ENCODE results near the gene PIAS4. TPM values are rescaled to one million over a fixed set of nuclear protein-coding genes. Genes with fewer than 3 reads are reported as not detected.

PIAS4 gene
- total RNA-seq, 1 donor from 2014 or later = 39.8 TPM

DNA sequence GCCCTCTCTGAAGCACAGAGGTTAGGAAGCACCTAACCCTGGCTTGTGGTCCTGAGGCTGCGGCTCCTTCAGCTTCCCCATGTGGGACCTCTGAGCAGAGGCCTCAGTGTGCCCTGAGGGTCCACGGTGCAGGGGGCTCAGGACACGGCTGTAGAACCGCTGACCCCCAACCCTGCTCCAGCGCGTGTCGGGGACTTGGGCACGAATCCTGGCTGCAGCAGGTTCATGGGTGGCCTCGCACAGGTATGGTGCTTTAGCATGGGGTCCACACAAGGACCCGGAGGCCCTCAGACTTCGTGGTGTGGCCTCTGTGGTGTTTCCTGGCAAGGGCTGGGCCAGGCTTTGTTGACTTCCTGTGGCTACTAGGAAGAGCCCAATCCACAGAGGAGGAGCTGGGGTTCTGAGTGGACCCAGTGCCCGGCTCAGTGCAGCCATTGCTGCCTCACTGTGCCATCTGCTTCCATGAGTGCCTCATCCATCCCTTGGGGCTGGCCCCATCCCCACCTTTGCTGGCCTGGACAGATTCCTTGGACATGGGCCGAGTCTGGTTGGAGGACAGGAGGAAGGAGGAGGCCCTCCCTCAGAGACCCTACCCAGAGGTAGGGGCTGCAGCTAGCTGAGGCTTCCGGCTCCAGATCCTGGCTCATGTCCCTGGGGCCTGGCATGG is 34.7 kb downstream of the PIAS4 start:
- no peak overlapping the region for H3K4me3 Mint-ChIP-seq
- H3K4me1 Mint-ChIP-seq (ENCODE audit: unreplicated experiment) = no peaks in the 10 kb centered on the region
- H3K36me3 Mint-ChIP-seq = peaks cover 9% of the 10 kb centered on the region
- H3K9me3 Mint-ChIP-seq = no peaks in the 10 kb centered on the region
- no peak for DNase-seq (ENCODE audit: extremely low spot score, unreplicated experiment)
- H3K27me3 Mint-ChIP-seq = no peaks in the 10 kb centered on the region
- H3K27ac Mint-ChIP-seq = no peak overlapping the region
- no peak for TF ChIP-seq CTCF (conservative IDR thresholded peaks at IDR 0.05)

DNA sequence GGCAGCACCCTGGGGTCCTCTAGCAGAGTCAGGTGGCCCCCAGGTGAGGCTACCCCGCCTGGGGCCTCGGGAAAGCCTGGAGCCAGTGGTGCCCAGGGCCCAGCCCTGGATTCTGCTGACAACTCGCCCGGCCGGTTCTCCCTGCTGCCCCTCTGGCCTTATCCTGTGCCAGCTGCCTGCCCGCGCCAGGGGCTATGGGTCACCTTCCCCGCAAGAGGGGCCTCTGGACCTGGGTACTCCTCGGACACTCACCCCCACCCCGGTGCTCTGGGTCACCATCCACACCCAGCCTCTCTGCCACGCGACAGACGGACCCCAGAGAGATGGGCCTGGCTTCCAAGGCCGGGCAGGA is 35.2 kb downstream of the PIAS4 start:
- TF ChIP-seq CTCF (conservative IDR thresholded peaks at IDR 0.05) = no peak
- Mint-ChIP-seq H3K27me3 (no peaks in the 10 kb centered on the region), H3K4me1 (ENCODE audit: unreplicated experiment) (no peaks in the 10 kb centered on the region), H3K9me3 (no peaks in the 10 kb centered on the region), H3K36me3 (peaks cover 9% of the 10 kb centered on the region), H3K27ac (peak overlapping the region; percentile 61), H3K4me3 (no peak overlapping the region)
- no peak for DNase-seq (ENCODE audit: extremely low spot score, unreplicated experiment)

- TF ChIP-seq CTCF (conservative IDR thresholded peaks at IDR 0.05) = no peak
- Mint-ChIP-seq H3K27ac (no peak overlapping the region), H3K36me3 (peaks cover 9% of the 10 kb centered on the region), H3K9me3 (no peaks in the 10 kb centered on the region), H3K4me1 (ENCODE audit: unreplicated experiment) (no peaks in the 10 kb centered on the region), H3K4me3 (no peak overlapping the region), H3K27me3 (no peaks in the 10 kb centered on the region)
- no peak for DNase-seq (ENCODE audit: extremely low spot score, unreplicated experiment)
Observed at GRCh38 chr19:4043401-4043800, 35.9 kb downstream of the PIAS4 start.

DNA sequence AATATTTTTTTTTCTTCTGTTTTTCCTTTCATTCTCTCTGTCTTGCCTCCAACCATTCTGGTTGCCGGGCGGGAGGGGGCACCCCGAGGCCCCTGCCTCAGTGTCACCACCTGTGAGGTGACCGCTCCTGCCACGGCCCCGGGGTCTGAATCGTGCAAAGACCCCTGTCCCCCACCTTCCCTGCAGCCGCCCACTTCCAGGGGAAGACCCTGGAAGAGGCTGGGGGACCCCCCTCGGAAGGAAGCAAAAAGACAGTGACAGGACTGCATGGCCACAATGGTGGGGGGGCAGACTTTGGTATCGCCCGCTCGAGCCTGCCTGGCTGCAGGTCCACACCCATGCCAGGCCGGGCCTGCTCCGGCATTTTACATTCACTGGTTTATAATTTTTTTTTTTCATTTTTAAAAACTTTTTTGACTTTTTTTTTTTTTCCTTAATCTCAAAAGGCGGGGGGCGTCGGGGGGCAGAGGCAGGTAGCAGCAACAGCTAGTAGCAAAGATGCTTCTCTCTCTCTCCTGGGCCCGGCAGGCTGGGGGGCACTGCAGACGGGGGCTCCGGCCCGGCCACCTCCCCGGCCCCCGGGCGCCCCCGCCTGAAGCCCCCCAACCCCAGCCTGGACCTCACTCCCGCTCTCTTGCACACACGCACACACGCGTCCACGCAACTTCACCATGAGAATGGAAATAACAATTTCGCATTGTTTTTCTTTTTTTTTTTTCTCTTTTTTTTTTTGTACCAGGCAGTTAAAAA is 36.6 kb downstream of the PIAS4 start:
- H3K36me3 Mint-ChIP-seq = peaks cover 9% of the 10 kb centered on the region
- DNase-seq (ENCODE audit: extremely low spot score, unreplicated experiment) = no peak

GRCh38 chr19:4044990-4045465 is 37.5 kb downstream of the PIAS4 start:
- H3K9me3 Mint-ChIP-seq = no peaks in the 10 kb centered on the region
- H3K4me1 Mint-ChIP-seq (ENCODE audit: unreplicated experiment) = no peaks in the 10 kb centered on the region
- no peak for TF ChIP-seq CTCF (conservative IDR thresholded peaks at IDR 0.05)
- H3K4me3 Mint-ChIP-seq = no peak overlapping the region
- H3K36me3 Mint-ChIP-seq = peaks cover 13% of the 10 kb centered on the region
- H3K27me3 Mint-ChIP-seq = no peaks in the 10 kb centered on the region
- no peak for DNase-seq (ENCODE audit: extremely low spot score, unreplicated experiment)
- H3K27ac Mint-ChIP-seq = no peak overlapping the region

More for the DNA sequence above, 36.6 kb downstream of the PIAS4 start:
- TF ChIP-seq CTCF (conservative IDR thresholded peaks at IDR 0.05) = no peak
- Mint-ChIP-seq H3K27ac (peak overlapping the region; percentile 41), H3K4me3 (no peak overlapping the region), H3K4me1 (ENCODE audit: unreplicated experiment) (no peaks in the 10 kb centered on the region), H3K27me3 (no peaks in the 10 kb centered on the region), H3K9me3 (no peaks in the 10 kb centered on the region)
